ENCODE data around the gene FZD4. TPM values are rescaled to one million over a fixed set of nuclear protein-coding genes. Genes with fewer than 3 reads are reported as not detected.
A peak's percentile ranks its signal among the peaks of the same experiment; 100 is the strongest.
"Not testable (repeated sequence)": the region's sequence is repeated elsewhere in the genome, so short reads cannot be mapped to it uniquely, and the experiment has no call there.

The FZD4 gene
- total RNA-seq, 1 donor from 2014 or later: 6.6 TPM

- H3K36me3 Mint-ChIP-seq (ENCODE audit: low read depth): no peaks in the 10 kb centered on the region
- no peak for DNase-seq (ENCODE audit: low spot score)
- no peak overlapping the region for H3K27ac Mint-ChIP-seq (ENCODE audit: unreplicated experiment)
- H3K27me3 Mint-ChIP-seq (ENCODE audit: low read depth): no peaks in the 10 kb centered on the region
- TF ChIP-seq CTCF (IDR thresholded peaks at IDR 0.05): no peak
- peaks cover 8% of the 10 kb centered on the region for H3K4me1 Mint-ChIP-seq (ENCODE audit: low read depth)
- no peaks in the 10 kb centered on the region for H3K9me3 Mint-ChIP-seq (ENCODE audit: low read depth)
- no peak overlapping the region for H3K4me3 Mint-ChIP-seq (ENCODE audit: unreplicated experiment)
These were observed 41.9 kb upstream of the FZD4 start for GRCh38 chr11:86996953-86997570.

GRCh38 chr11:86993031-86993430 lies 37.8 kb upstream of the FZD4 start:
- Mint-ChIP-seq H3K4me3 (ENCODE audit: unreplicated experiment) (no peak overlapping the region), H3K4me1 (ENCODE audit: low read depth) (peaks cover 27% of the 10 kb centered on the region), H3K27me3 (ENCODE audit: low read depth) (no peaks in the 10 kb centered on the region), H3K9me3 (ENCODE audit: low read depth) (no peaks in the 10 kb centered on the region), H3K27ac (ENCODE audit: unreplicated experiment) (no peak overlapping the region), H3K36me3 (ENCODE audit: low read depth) (no peaks in the 10 kb centered on the region)
- DNase-seq (ENCODE audit: low spot score): no peak
- TF ChIP-seq CTCF (IDR thresholded peaks at IDR 0.05): no peak

- H3K27ac Mint-ChIP-seq (ENCODE audit: unreplicated experiment); H3K9me3 Mint-ChIP-seq (ENCODE audit: low read depth); H3K27me3 Mint-ChIP-seq (ENCODE audit: low read depth); H3K36me3 Mint-ChIP-seq (ENCODE audit: low read depth); DNase-seq (ENCODE audit: low spot score); H3K4me3 Mint-ChIP-seq (ENCODE audit: unreplicated experiment): not testable (repeated sequence)
- peaks cover 29% of the 10 kb centered on the region for H3K4me1 Mint-ChIP-seq (ENCODE audit: low read depth)
These were observed 37.1 kb upstream of the FZD4 start for GRCh38 chr11:86992340-86992739.

- Mint-ChIP-seq H3K4me1 (ENCODE audit: low read depth) (peaks cover 29% of the 10 kb centered on the region), H3K27ac (ENCODE audit: unreplicated experiment) (no peak overlapping the region), H3K27me3 (ENCODE audit: low read depth) (no peaks in the 10 kb centered on the region), H3K9me3 (ENCODE audit: low read depth) (no peaks in the 10 kb centered on the region), H3K4me3 (ENCODE audit: unreplicated experiment) (no peak overlapping the region), H3K36me3 (ENCODE audit: low read depth) (no peaks in the 10 kb centered on the region)
- TF ChIP-seq CTCF (IDR thresholded peaks at IDR 0.05): no peak
- DNase-seq (ENCODE audit: low spot score): no peak
These were observed 36.1 kb upstream of the FZD4 start for GRCh38 chr11:86991341-86991740.

- H3K4me1 Mint-ChIP-seq (ENCODE audit: low read depth): peaks cover 29% of the 10 kb centered on the region
- H3K27ac Mint-ChIP-seq (ENCODE audit: unreplicated experiment): peak overlapping the region; percentile 83
- DNase-seq (ENCODE audit: low spot score): no peak
These were observed 35.3 kb upstream of the FZD4 start for GRCh38 chr11:86990515-86990914.

More at GRCh38 chr11:86990515-86990914, 35.3 kb upstream of the FZD4 start:
- TF ChIP-seq CTCF (IDR thresholded peaks at IDR 0.05): no peak
- no peaks in the 10 kb centered on the region for H3K27me3 Mint-ChIP-seq (ENCODE audit: low read depth)
- H3K36me3 Mint-ChIP-seq (ENCODE audit: low read depth): no peaks in the 10 kb centered on the region
- no peak overlapping the region for H3K4me3 Mint-ChIP-seq (ENCODE audit: unreplicated experiment)
- no peaks in the 10 kb centered on the region for H3K9me3 Mint-ChIP-seq (ENCODE audit: low read depth)
